Upper lobe of left lung (tissue), 6 donors: ENCODE data around the gene HOXA6. TPM values are rescaled to one million over a fixed set of nuclear protein-coding genes. Genes with fewer than 3 reads are reported as not detected.

Experiments
- ATAC-seq, 2 donors: fragments of 200-7000 bp; cut with Tn5 transposase; one replicate each; pipeline ENCODE4 v1.9.1; 2022; ENCODE audit warnings: mild to moderate bottlenecking in 2 of 2, moderate library complexity in 2 of 2; ENCODE audit not compliant: low FRiP score in 2 of 2
- DNase-seq, 2 donors: peaks; one replicate each; pipeline ENCODE4 v3.0.0-alpha.2; 2019 to 2020
- H3K27ac ChIP-seq, 4 donors: fragments of 200-600 bp; sonication (generic); one replicate each; pipeline ENCODE4 v1.5.1; 2016 to 2019
- H3K27me3 ChIP-seq, 4 donors: fragments of 200-600 bp; sonication (generic); one replicate each; pipeline ENCODE4 v1.5.1; 2017 to 2019
- H3K36me3 ChIP-seq, 4 donors: fragments of 200-600 bp; sonication (generic); one replicate each; pipeline ENCODE4 v1.5.1; 2016 to 2019
- H3K4me1 ChIP-seq, 4 donors: fragments of 200-600 bp; sonication (generic); one replicate each; pipeline ENCODE4 v1.5.1; 2018 to 2019
- H3K4me3 ChIP-seq, 4 donors: fragments of 200-600 bp; sonication (generic); one replicate each; pipeline ENCODE4 v1.5.1; 2017 to 2019; ENCODE audit warnings: mild to moderate bottlenecking in 2 of 4, moderate library complexity in 1 of 4
- H3K9me3 ChIP-seq, 4 donors: fragments of 200-600 bp; sonication (generic); one replicate each; pipeline ENCODE4 v1.5.1; 2018 to 2019
- CTCF ChIP-seq, 6 experiments: fragments of 450-650 bp in 4 of 6; fragments of 200-600 bp in 2 of 6; sonication (generic) in 2 of 6; IDR thresholded peaks; one replicate each; pipeline ENCODE4 v1.5.1; 2016 to 2019; ENCODE audit warnings: antibody characterized with exemption in 6 of 6
- EP300 ChIP-seq, 4 donors: sonication (generic); formaldehyde crosslinking; IDR thresholded peaks; one replicate each; pipeline ENCODE4 v1.5.1; 2017; ENCODE audit warnings: antibody characterized with exemption in 4 of 4, control low read depth in 2 of 4
- POLR2A ChIP-seq, 4 donors: fragments of 450-650 bp; IDR thresholded peaks; one replicate each; pipeline ENCODE4 v1.5.1; 2016 to 2017; ENCODE audit warnings: antibody characterized with exemption in 4 of 4, mild to moderate bottlenecking in 2 of 4
- POLR2AphosphoS5 ChIP-seq, 2 donors: sonication (generic); formaldehyde crosslinking; IDR thresholded peaks; one replicate each; pipeline ENCODE4 v1.5.1; 2017; ENCODE audit warnings: antibody characterized with exemption in 2 of 2
- WGBS, 2 donors: methylation state at CpG; one replicate each; pipeline ENCODE4 v1.1.5; 2017 to 2018; 5-methylcytosine and 5-hydroxymethylcytosine counted together
- total RNA-seq, 6 donors: library from RNA; depleted of rRNA in 4 of 6; stranded (reverse); fragments of >200 nt in 4 of 6; gene quantifications; one replicate each; pipeline versions ENCODE4 v1.1.0 to v1.2.1, GENCODE V29; 2016 to 2021
- donor health status: DM: no; HTN: no; CAD: no; lungs with moderate emphysema.
- donor health status: DM: no; HTN: yes; CAD: no; lungs with severe emphysema.

Gene HOXA6
- total RNA-seq, 6 donors from 2014 or later = 0.61 to 8.4 (median 4.0) TPM; not detected in 1

GRCh38 chr7:27193335-27194001 lies 45.9 kb upstream of the HOXA6 start:
- no peak for DNase-seq
- Histone ChIP-seq H3K27me3 (peaks cover under 1 to 96% (median 58%) of the 10 kb centered on the region in 4 donors), H3K36me3 (no peaks in the 10 kb centered on the region), H3K27ac (no peak overlapping the region), H3K4me3 (peak overlapping the region in 3 of 4 donors; percentile 22 to 37 (median 37)), H3K4me1 (peaks cover 24 to 33% (median 28%) of the 10 kb centered on the region in 4 donors), H3K9me3 (no peaks in the 10 kb centered on the region)
- ATAC-seq = no peak
- TF ChIP-seq EP300 (IDR thresholded peaks at IDR 0.05) = no peak
- no peak for TF ChIP-seq CTCF (IDR thresholded peaks at IDR 0.05)
- no peak for TF ChIP-seq POLR2AphosphoS5 (IDR thresholded peaks at IDR 0.05)
- TF ChIP-seq POLR2A (IDR thresholded peaks at IDR 0.05) = no peak
- 15 to 19% methylated on average over 24 to 29 of the region's 29 CpGs for WGBS, 2 donors

- H3K4me3 ChIP-seq = peak overlapping the region; percentile 18 to 37 (median 30)
- ATAC-seq (peak in 1 of 2 donors; percentile 64), DNase-seq (peak in 1 of 2 donors; percentile 86)
- WGBS, 2 donors = 2 to 5% methylated on average over 13 to 59 of the region's 78 CpGs
- H3K4me1 ChIP-seq = peaks cover 32 to 35% (median 34%) of the 10 kb centered on the region in 4 donors
- H3K9me3 ChIP-seq = no peaks in the 10 kb centered on the region
- peaks cover 3 to 96% (median 58%) of the 10 kb centered on the region in 4 donors for H3K27me3 ChIP-seq
- H3K27ac ChIP-seq = no peak overlapping the region
- TF ChIP-seq CTCF (IDR thresholded peaks at IDR 0.05) = no peak
- TF ChIP-seq POLR2A (IDR thresholded peaks at IDR 0.05) = no peak
- no peak for TF ChIP-seq POLR2AphosphoS5 (IDR thresholded peaks at IDR 0.05)
- TF ChIP-seq EP300 (IDR thresholded peaks at IDR 0.05) = no peak
- H3K36me3 ChIP-seq = no peaks in the 10 kb centered on the region
Measured at GRCh38 chr7:27192546-27193334, 45.2 kb upstream of the HOXA6 start.

GRCh38 chr7:27191833-27192545 lies 44.4 kb upstream of the HOXA6 start:
- TF ChIP-seq EP300 (IDR thresholded peaks at IDR 0.05) (no peak), CTCF (IDR thresholded peaks at IDR 0.05) (no peak), POLR2AphosphoS5 (IDR thresholded peaks at IDR 0.05) (no peak), POLR2A (IDR thresholded peaks at IDR 0.05) (no peak)
- ATAC-seq (no peak), DNase-seq (peak in 1 of 2 donors; percentile 66)
- Histone ChIP-seq H3K36me3 (no peaks in the 10 kb centered on the region), H3K4me1 (peaks cover 34 to 37% (median 35%) of the 10 kb centered on the region in 4 donors), H3K4me3 (peak overlapping the region in 3 of 4 donors; percentile 22 to 37 (median 37)), H3K27ac (no peak overlapping the region), H3K27me3 (peaks cover 3 to 98% (median 60%) of the 10 kb centered on the region in 4 donors), H3K9me3 (no peaks in the 10 kb centered on the region)
- 16 to 22% methylated on average over 29 to 42 of the region's 42 CpGs for WGBS, 2 donors

GRCh38 chr7:27191161-27191731 lies 43.7 kb upstream of the HOXA6 start:
- Histone ChIP-seq H3K9me3 (no peaks in the 10 kb centered on the region), H3K27me3 (peaks cover 3 to 95% (median 60%) of the 10 kb centered on the region in 4 donors), H3K4me1 (peaks cover 34 to 37% (median 35%) of the 10 kb centered on the region in 4 donors), H3K36me3 (no peaks in the 10 kb centered on the region), H3K4me3 (no peak overlapping the region), H3K27ac (no peak overlapping the region)
- TF ChIP-seq POLR2A (IDR thresholded peaks at IDR 0.05) (no peak), POLR2AphosphoS5 (IDR thresholded peaks at IDR 0.05) (no peak), CTCF (IDR thresholded peaks at IDR 0.05) (no peak), EP300 (IDR thresholded peaks at IDR 0.05) (no peak)
- DNase-seq (no peak), ATAC-seq (no peak)
- 31 to 38% methylated on average over 14 to 15 of the region's 15 CpGs for WGBS, 2 donors
